HG03045 (cell line): Measurements from ENCODE around the gene KCNH1.

Experiments used
- ATAC-seq: cut with Tn5 transposase; IDR thresholded peaks from one replicate; pipeline ENCODE4 v1.9.1; 2021; ENCODE audit warnings: mild to moderate bottlenecking, moderate library complexity; ENCODE audit not compliant: unreplicated experiment

The KCNH1 gene

GRCh38 chr1:210815641-210816550 is 318.1 kb downstream of the KCNH1 start:
- no peak for ATAC-seq

DNA sequence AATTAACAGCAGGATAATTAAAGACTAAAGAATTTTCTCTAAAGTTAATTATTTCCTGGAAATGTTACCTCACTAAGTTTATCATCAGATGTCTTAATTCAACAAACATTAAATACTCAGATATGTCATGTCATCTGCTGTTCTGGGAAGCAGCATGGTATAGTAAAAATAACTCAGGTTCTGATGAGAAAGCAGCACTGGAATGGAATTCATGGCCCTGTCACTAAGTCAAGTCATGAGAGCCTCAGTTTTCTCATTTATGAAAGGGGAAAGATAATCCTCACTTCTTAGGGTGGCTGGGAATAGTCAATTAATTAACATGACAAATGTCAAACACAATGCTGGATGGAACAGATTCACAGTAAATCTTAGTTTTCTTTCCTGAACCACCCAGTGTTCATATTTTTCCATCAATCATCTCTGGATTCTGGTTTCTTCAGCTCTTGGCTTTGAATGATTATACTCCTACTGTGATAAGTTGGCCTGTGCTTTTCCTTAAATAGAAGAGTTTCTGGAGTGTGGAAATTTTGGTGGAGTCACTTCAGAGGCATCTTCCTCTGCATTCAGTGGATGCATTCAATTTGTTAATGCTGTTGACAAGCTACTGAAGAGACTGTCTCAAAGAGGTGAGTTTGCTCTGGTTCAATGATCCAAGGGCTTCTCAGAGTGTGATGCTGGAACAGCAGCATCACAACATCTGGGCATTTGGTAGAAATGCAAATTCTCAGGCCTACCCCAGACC is 319.4 kb downstream of the KCNH1 start:
- ATAC-seq = no peak

DNA sequence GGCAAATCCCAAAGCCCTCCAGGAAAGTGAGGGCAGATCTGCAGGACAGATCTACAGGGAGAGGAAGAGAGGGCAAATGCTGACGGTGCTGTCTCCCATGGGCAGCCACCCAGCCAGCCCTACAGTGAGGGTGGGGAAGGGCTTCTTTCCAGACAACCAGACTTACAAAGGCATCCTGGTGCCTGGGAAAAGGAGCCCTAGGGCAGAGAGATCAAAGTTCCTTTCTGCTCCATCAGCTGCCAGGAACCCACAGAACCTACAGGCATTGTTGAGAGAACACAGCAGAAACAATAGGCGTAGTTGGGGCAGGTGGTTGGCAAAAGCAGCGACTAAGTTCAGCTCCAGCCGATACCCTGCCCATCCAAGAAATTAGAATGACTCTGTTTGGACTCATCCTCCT is 332.4 kb downstream of the KCNH1 start:
- no peak for ATAC-seq

DNA sequence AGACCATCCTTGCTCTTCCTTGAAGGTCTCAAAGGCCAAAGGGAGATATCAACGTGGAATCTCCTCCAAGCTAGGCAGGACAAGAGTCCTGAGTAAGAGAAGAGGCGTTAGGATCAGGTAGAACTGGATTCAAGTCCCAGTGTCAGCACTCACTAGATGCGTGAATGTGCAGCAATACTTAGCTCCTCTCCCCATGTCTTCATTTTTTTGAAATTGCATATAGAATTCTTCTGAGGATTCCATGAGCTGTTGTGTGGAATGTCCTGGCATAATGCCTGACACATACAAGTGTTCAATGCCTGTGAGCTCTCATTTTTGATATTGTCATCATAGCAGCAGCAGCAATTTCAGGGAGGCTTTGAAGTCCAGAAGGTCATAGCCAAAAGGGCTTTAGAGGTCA is 333.2 kb downstream of the KCNH1 start:
- no peak for ATAC-seq

DNA sequence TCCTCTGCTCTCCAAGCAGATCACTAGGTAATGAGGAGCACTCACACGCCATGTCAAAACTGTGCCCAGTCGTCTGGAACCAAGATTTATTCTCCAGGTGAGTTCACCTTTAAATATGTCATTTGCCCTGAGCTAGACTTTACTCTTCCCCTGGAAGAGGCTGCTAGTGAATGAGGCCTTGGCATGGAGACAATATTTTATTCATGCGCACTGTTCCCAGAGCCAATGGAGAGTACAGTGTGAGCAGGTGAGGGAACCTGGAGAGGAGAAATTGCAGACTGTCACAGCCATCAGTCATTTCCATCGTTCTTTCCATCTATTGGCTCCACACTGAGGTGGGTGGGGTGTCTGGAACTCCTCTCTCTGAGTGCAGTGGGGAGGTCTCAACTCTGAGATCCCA is 333.6 kb downstream of the KCNH1 start:
- ATAC-seq = no peak

DNA sequence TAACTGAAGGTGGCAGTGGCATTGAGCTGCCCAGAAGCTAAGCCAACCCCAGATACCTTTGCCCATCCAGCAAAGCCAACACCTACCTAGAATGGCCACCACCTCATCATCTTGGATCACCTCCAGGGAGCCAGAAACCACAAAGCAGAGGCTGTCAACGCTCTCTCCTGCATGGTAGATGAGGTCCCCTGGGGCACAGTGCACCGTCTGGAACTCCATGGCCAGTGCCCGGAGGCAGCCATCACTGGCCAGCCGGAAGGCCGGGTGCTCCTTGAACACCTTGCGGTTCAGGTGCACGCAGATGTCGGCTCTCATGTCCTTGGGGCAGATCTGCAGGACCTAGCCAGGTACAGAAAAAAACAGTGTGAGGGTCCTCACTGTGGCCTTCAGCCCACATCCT is 336.5 kb downstream of the KCNH1 start:
- no peak for ATAC-seq

DNA sequence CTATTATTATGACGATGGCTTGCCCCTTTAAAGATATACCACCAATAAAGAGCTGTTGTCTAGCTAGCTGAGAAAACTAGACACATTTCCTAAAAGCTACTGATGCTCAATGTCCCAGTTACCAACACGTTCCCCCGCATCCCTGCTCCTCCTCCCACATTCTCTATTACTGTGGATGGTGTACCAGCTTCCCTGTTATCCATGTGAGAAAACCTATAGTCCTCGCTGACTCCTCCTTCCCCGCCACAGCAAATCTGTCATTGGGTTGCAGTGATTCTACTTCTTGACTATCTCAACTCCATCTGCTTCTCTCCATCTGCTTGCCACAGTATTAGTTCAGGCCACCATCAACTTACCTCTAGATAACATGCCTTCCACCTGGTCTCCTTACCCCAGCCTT is 337.5 kb downstream of the KCNH1 start:
- ATAC-seq = no peak

DNA sequence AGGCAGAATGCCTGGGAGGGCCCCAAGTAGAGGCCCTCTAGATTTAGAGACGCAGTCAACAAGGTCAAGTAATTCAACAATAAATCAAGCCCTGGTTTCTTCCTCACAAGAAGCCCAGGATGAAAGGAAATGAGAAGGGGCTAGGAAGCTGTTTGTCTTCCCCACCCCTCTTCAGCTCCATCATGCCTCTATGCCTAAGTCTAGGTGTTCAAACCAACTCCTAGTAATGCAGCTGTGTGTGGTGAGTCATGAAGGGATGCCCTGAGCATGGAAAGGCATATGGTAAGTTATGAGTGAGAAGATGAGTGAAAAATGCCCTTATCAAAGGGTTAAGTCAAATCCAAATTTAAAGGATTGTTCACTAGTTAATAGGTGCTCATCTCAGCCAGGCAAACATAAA is 339.5 kb downstream of the KCNH1 start:
- ATAC-seq = no peak

GRCh38 chr1:210792250-210793102 is 341.5 kb downstream of the KCNH1 start:
- no peak for ATAC-seq

DNA sequence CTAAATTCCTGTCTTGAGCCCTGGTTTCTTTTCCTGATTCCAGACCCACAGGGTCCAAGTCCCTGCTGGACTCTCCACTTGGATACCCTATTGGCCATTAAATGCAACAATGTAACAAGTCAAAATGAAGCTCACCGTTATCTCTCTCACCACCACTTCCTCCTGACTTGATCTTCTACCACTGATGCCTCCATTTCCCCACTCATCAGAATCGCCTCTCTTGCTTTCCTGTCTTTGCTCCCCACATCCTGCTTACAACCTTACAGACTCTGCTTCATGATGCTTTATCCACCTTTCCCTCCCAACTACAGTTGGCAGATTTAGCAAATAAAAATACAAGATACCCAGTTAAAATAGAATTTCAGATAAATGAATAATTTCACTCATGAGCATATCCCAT is 343.8 kb downstream of the KCNH1 start:
- ATAC-seq = no peak

GRCh38 chr1:210787800-210788199 is 346.1 kb downstream of the KCNH1 start:
- ATAC-seq = no peak

GRCh38 chr1:210786546-210786945 is 347.4 kb downstream of the KCNH1 start:
- ATAC-seq = no peak

DNA sequence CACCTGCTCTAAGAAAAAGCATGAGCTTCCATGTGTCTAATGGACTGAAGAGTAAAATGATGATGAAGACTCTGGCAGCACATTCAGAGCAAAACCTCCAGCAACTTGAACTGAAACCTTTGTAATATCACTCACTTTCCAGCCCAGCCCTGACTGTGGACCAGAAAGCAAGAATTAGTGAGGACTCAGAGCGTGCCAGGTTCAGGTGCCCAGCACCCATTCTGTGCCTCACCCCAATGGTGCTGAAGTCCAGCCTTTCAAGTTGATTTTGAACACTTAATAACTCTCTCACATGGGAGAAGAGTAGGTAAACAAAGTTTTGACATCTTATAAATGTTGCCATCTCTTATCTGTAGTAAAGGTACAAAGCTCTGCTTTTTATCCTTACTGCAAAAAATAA is 350.0 kb downstream of the KCNH1 start:
- ATAC-seq = no peak

DNA sequence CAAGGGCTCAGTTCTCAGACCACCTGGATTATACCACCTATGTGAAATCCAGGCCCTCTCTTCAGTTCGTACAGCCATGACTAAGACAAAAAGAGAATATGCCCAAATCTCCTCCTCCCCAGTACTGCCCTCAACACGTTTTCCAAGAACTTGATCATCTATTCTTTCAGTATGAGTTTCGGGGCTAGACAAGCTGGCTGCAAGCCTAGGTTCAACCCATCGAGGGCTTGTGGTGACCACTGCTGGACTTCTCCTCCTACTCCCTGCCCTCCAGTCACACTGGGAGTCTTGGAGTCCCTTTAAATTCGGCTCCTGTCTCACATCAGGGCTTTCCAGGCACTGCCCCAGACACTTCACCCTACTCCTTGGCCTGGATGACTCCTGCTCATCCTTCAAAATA is 352.3 kb downstream of the KCNH1 start:
- ATAC-seq = no peak

DNA sequence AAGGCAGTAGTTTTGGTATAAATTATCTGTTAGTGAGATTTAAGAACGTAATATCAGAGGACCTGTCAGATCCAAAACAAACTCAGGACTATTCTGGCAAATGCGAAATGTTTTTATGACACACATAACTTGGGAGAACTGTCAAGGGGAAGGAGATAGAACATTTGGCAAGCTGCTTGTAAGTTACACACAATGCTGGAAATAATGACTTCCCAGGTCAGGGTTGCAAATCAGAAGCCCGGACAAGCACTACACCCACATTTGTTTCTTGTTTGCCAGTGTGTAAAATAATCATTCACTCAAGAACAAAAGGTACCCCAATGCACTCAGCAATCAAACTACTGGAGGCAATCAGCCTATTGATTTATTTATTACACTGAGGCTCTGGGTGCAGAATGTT is 354.7 kb downstream of the KCNH1 start:
- ATAC-seq = no peak

GRCh38 chr1:210777914-210778313 is 356.0 kb downstream of the KCNH1 start:
- ATAC-seq = no peak

DNA sequence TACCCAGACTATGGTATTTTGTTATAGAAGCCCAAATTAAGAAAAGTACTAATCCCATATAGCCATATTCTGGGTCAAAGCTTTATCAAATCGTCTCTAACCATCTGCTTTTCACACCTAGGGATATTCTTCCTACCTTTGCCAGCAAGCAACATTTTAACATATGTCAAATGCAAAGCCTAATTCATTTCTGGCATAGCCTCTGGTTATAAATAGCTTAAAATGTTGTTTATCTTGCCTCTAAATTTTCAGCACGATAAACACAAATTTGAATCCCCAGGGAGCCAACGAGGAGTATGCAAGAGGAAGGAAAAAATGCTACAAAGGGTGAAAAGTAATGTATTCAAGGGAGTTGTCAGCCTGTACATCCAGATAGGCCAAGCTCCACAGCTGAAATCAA is 357.2 kb downstream of the KCNH1 start:
- no peak for ATAC-seq

DNA sequence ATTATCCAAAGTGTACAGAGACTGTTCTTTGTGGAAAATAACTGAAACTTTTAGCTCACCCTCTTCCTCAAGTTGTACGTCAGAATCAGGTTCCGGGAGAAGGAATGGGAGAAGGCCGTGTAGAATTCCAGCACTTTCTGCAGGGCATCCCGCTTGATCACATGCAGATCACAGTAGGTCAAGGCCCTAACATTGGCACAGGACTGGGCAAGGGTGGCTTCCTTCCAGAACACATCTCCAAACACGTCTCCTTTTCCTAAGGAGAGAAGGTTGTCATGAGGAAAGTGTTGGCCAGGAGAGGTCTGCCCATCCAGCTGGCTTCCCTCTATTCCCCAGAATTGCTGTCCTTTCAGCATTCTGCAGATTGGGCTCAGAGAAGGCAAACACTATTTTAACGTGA is 358.7 kb downstream of the KCNH1 start:
- ATAC-seq = no peak

- no peak for ATAC-seq
Measured at GRCh38 chr1:210773450-210773849, 360.5 kb downstream of the KCNH1 start.

DNA sequence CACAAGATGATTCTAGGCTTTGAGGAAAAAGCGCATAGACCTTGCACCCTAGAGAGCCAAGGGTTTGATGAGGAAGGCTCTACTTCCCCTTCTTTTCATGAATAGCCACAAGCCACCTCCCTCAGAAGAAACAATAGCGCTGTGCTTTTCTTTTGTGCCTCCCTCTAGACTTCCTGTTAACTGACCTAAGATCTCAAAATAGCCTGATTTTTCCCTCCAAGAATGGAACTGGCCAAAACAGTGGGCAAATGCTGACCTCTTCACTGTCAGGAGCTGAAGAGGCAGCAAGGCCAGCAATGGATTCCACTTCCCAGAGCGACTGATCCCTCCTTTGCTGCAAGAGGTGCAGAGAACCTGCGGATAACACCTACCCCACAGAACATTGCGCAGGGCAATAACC is 362.8 kb downstream of the KCNH1 start:
- ATAC-seq = no peak

- ATAC-seq = no peak
Measured at GRCh38 chr1:210770396-210770984, 363.5 kb downstream of the KCNH1 start.
